ENCODE results near the gene TMOD3.

DNA sequence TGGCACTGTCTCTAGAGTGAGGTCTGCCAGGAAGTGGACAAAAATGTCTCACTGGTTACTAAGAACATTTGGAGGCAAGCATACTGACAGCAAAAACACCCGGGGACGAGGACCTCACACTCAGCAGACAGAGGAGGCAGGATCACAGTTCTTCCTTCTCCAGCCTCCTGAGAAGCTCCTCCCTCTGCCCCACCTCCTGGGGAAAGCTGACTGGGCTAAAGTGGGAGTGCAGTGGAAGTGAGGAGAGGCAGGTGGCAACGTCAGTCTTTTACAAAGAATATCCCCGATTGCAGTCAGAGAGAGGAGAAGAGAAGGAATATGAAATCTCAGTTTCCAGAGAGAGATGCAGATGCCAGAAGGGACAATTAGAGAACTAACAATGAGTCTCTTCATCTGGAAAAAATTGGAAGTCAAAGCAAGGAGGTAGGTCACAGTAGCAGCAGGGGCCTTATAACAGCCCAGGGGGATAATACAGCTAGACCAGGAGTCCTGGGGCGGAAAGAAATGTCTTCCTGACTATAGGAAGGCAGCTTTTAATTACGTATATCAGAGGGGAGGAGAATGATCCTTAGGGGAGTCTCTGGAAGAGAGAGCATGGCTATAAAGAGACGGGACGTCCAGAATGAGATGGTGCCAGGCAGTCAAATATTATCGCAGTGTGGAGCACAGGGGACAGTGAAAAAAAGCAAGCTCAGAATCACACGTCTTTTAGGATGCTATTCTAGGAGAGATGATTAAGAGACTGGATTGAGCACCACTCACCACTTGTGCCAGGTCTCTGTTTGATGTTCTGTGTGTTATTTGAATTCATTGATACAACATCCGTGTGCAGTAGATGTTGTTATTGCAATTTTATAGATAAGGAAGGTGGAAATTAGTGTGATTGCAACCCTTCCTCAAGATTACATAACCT lies 95.0 kb downstream of the TMOD3 start:
- TF ChIP-seq POLR2A (IDR thresholded peaks at IDR 0.05) = no peak
- TF ChIP-seq, protein P1, sequence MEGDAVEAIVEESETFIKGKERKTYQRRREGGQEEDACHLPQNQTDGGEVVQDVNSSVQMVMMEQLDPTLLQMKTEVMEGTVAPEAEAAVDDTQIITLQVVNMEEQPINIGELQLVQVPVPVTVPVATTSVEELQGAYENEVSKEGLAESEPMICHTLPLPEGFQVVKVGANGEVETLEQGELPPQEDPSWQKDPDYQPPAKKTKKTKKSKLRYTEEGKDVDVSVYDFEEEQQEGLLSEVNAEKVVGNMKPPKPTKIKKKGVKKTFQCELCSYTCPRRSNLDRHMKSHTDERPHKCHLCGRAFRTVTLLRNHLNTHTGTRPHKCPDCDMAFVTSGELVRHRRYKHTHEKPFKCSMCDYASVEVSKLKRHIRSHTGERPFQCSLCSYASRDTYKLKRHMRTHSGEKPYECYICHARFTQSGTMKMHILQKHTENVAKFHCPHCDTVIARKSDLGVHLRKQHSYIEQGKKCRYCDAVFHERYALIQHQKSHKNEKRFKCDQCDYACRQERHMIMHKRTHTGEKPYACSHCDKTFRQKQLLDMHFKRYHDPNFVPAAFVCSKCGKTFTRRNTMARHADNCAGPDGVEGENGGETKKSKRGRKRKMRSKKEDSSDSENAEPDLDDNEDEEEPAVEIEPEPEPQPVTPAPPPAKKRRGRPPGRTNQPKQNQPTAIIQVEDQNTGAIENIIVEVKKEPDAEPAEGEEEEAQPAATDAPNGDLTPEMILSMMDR (IDR thresholded peaks at IDR 0.05) = no peak

Data from esophagus squamous epithelium (tissue), 4 donors.